ENCODE data around the gene PAQR4.

DNA sequence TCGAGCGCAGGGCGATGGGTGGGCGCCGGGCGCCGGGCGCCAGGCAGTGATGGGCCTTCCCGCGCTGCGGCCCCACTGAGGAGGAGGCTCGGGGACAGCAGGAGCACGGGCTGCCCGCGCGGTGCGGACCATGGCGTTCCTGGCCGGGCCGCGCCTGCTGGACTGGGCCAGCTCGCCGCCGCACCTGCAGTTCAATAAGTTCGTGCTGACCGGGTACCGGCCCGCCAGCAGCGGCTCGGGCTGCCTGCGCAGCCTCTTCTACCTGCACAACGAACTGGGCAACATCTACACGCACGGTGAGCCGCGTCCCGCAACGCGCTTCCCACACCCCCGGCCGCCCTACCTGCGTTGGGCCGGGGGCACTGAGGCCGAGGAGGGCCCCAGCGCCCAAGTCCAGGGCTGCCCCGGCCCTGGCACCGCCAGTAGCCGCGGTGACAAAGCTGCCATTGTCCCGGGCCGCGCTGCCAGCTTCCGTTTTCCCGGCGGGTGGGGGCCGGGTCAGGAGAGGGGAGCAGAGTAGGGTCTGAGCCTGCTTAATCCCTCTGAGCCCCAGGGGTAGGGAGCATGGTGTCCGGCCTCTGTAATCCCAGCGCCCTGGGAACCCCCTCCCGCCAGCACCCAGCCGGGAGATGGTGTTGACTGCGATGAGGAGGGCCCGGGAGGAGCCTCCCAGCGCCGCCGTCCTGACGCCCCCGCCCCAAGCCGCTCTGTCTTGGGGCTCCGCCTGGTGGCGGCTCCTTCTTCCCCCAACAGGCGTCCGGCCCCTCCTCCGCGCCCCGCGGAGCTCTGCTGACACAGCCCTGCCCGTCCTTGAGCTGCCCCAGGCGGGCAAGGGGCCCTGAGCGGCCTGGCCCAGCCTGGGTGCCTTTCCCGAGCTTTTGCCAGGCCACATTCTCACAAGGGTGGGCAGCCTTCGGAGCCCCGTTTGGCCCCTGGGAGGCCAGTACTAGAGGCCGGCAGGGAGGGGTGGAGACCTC, 685 bp downstream of the PAQR4 start:
- TF ChIP-seq POLR2AphosphoS5 (IDR thresholded peaks at IDR 0.05; ENCODE audit: low read depth, low read length) (no peak), POLR2A (IDR thresholded peaks at IDR 0.05; ENCODE audit: low read depth, low read length) (no peak; the same call in 1 of the 2 replicates)
